K562 (cell line): ENCODE results near the gene SOAT1. TPM values are rescaled to one million over a fixed set of nuclear protein-coding genes. Genes with fewer than 3 reads are reported as not detected.

Experiments
- BMI1 ChIP-seq: fragments of 150-350 bp; IDR thresholded peaks from 2 replicates; pipeline ENCODE4 v1.6.1; 2014; ENCODE audit warnings: low read length
- ETV5 ChIP-seq: sonication (generic); formaldehyde crosslinking; IDR thresholded peaks from 2 replicates; pipeline ENCODE4 v1.4.0; 2020; ENCODE audit warnings: low read depth, mild to moderate bottlenecking, missing genetic modification reagents
- KDM4B ChIP-seq, 2 experiments: fragments of 450-650 bp in 1 of 2; sonication (generic) in 1 of 2; IDR thresholded peaks; 2 replicates each; pipeline ENCODE4 v1.6.1; 2016 to 2017; ENCODE audit warnings: borderline replicate concordance in 2 of 2, antibody characterized with exemption in 1 of 2, low read depth in 1 of 2, mild to moderate bottlenecking in 1 of 2
- MEIS2 ChIP-seq: fragments of 450-650 bp; IDR thresholded peaks from 2 replicates; pipeline ENCODE4 v1.6.1; 2014; ENCODE audit warnings: mild to moderate bottlenecking; ENCODE audit not compliant: partially characterized antibody
- MIER1 ChIP-seq: fragments of 450-650 bp; IDR thresholded peaks from 2 replicates; pipeline ENCODE4 v1.6.1; 2016; ENCODE audit warnings: antibody characterized with exemption, mild to moderate bottlenecking, low read depth
- NCOA6 ChIP-seq: fragments of 450-650 bp; IDR thresholded peaks from 2 replicates; pipeline ENCODE4 v1.6.1; 2017; ENCODE audit warnings: mild to moderate bottlenecking
- NFRKB ChIP-seq: fragments of 450-650 bp; IDR thresholded peaks from 2 replicates; pipeline ENCODE4 v1.6.1; 2016; ENCODE audit warnings: low read depth
- SNRNP70 ChIP-seq: fragments of 200-400 bp; formaldehyde crosslinking; optimal IDR thresholded peaks from 2 replicates; pipeline ENCODE3; 2017; ENCODE audit warnings: low read depth, low read length
- SUPT5H ChIP-seq: fragments of 450-650 bp; IDR thresholded peaks from 2 replicates; pipeline ENCODE4 v1.6.1; 2016
- ZNF133 ChIP-seq: fragments of 250-450 bp; sonication (Bioruptor Pico); IDR thresholded peaks from 2 replicates; pipeline ENCODE4 v1.4.0; 2020; ENCODE audit warnings: mild to moderate bottlenecking
- ZNF316 ChIP-seq: fragments of 450-650 bp; IDR thresholded peaks from 2 replicates; pipeline ENCODE4 v1.6.1; 2016
- ZNF436 ChIP-seq: fragments of 250-450, 450-650 bp; sonication (Bioruptor Pico); formaldehyde crosslinking; IDR thresholded peaks from 2 replicates; pipeline ENCODE4 v1.7.0; 2020; ENCODE audit warnings: mild to moderate bottlenecking
- ZNF589 ChIP-seq: fragments of 200-800 bp; sonication (Bioruptor generic); IDR thresholded peaks from 2 replicates; pipeline ENCODE4 v1.6.1; 2016; ENCODE audit warnings: low read depth, missing genetic modification characterization, missing compliant biosample characterization
- ZNF717 ChIP-seq: fragments of 250-450 bp; sonication (Bioruptor Pico); IDR thresholded peaks from 2 replicates; pipeline ENCODE4 v1.5.0; 2021
- ZNF778 ChIP-seq: fragments of 450-650 bp; formaldehyde crosslinking; IDR thresholded peaks from 2 replicates; pipeline ENCODE4 v1.4.0; 2020; ENCODE audit warnings: mild to moderate bottlenecking, moderate library complexity
- polyA plus RNA-seq, 8 experiments: library from polyadenylated mRNA; depleted of rRNA in 4 of 8; stranded (reverse) in 5 of 8; unstranded in 3 of 8; fragments of >200 nt; fragmentation: Nextera tagmentation in 2 of 8; fragmentation: Illumina TruSeq in 1 of 8; extraction: Ambion mirVana in 2 of 8; extraction: Trizol in 1 of 8; gene quantifications; 2 replicates each; pipeline versions ENCODE4 v1.2.1 to v1.2.3, GENCODE V29; 2011 to 2014; ENCODE audit warnings: inconsistent platforms in 1 of 8, missing spikeins in 1 of 8
- total RNA-seq, 7 experiments: library from RNA; depleted of rRNA in 6 of 7; stranded (reverse); fragments of >200 nt in 6 of 7; fragmentation: Illumina TruSeq in 2 of 7; extraction: Trizol in 2 of 7; gene quantifications; 2 replicates each; pipeline versions ENCODE4 v1.2.1 to v1.2.3, GENCODE V29; 2011 to 2021; ENCODE audit warnings: low replicate concordance in 1 of 7
- TF ChIP-seq, protein P1 (sequence below): fragments of 450-650 bp; IDR thresholded peaks from 2 replicates; pipeline ENCODE4 v1.7.1; 2018; ENCODE audit warnings: mild to moderate bottlenecking, low read depth; ENCODE audit not compliant: partially characterized antibody
- TF ChIP-seq, protein P2 (sequence below), 2 experiments: fragments of 450-650 bp; formaldehyde crosslinking in 1 of 2; IDR thresholded peaks; 2 replicates each; pipeline versions ENCODE4 v1.4.0 to v1.6.1; 2014 to 2020; ENCODE audit warnings: mild to moderate bottlenecking in 2 of 2, borderline replicate concordance in 1 of 2, low read depth in 1 of 2

Gene SOAT1
- total and polyA plus RNA-seq, 9 of the 15 experiments (the other 6 are each of a cell fraction or from before 2014, with no cell fraction given) = 5.5 to 29.1 (median 17.3) TPM

- TF ChIP-seq NFRKB (no peak), ZNF133 (CRISPR knock-in tag) (no peak), NCOA6 (no peak), SNRNP70 (no peak), MEIS2 (peak; percentile 62), MIER1 (no peak), SUPT5H (peak; percentile 85), KDM4B (IDR thresholded peaks at IDR 0.05; ENCODE audit: borderline replicate concordance in 2 of 2, low read depth in 1 of 2) (0 out of 4 replicates have a peak, but pooled peaks of 1 of the 2 experiments have one; percentile 37), ZNF316 (no peak), ETV5 (peak; percentile 77), ZNF778 (CRISPR knock-in tag) (no peak), ZNF589 (CRISPR knock-in tag) (no peak), ZNF717 (CRISPR knock-in tag) (no peak), BMI1 (no peak), ZNF436 (no peak)
- TF ChIP-seq, protein P1, sequence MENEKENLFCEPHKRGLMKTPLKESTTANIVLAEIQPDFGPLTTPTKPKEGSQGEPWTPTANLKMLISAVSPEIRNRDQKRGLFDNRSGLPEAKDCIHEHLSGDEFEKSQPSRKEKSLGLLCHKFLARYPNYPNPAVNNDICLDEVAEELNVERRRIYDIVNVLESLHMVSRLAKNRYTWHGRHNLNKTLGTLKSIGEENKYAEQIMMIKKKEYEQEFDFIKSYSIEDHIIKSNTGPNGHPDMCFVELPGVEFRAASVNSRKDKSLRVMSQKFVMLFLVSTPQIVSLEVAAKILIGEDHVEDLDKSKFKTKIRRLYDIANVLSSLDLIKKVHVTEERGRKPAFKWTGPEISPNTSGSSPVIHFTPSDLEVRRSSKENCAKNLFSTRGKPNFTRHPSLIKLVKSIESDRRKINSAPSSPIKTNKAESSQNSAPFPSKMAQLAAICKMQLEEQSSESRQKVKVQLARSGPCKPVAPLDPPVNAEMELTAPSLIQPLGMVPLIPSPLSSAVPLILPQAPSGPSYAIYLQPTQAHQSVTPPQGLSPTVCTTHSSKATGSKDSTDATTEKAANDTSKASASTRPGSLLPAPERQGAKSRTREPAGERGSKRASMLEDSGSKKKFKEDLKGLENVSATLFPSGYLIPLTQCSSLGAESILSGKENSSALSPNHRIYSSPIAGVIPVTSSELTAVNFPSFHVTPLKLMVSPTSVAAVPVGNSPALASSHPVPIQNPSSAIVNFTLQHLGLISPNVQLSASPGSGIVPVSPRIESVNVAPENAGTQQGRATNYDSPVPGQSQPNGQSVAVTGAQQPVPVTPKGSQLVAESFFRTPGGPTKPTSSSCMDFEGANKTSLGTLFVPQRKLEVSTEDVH = no peak
- TF ChIP-seq, protein P2, sequence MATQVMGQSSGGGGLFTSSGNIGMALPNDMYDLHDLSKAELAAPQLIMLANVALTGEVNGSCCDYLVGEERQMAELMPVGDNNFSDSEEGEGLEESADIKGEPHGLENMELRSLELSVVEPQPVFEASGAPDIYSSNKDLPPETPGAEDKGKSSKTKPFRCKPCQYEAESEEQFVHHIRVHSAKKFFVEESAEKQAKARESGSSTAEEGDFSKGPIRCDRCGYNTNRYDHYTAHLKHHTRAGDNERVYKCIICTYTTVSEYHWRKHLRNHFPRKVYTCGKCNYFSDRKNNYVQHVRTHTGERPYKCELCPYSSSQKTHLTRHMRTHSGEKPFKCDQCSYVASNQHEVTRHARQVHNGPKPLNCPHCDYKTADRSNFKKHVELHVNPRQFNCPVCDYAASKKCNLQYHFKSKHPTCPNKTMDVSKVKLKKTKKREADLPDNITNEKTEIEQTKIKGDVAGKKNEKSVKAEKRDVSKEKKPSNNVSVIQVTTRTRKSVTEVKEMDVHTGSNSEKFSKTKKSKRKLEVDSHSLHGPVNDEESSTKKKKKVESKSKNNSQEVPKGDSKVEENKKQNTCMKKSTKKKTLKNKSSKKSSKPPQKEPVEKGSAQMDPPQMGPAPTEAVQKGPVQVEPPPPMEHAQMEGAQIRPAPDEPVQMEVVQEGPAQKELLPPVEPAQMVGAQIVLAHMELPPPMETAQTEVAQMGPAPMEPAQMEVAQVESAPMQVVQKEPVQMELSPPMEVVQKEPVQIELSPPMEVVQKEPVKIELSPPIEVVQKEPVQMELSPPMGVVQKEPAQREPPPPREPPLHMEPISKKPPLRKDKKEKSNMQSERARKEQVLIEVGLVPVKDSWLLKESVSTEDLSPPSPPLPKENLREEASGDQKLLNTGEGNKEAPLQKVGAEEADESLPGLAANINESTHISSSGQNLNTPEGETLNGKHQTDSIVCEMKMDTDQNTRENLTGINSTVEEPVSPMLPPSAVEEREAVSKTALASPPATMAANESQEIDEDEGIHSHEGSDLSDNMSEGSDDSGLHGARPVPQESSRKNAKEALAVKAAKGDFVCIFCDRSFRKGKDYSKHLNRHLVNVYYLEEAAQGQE (IDR thresholded peaks at IDR 0.05; ENCODE audit: borderline replicate concordance) = peak; percentile 60
- TF ChIP-seq, protein P2 (CRISPR knock-in tag; IDR thresholded peaks at IDR 0.05; ENCODE audit: low read depth) = no peak
Measured at GRCh38 chr1:179293340-179294327, at the start of gene SOAT1 (continued).
